Measurements from ENCODE around the gene ANKMY1. TPM values are rescaled to one million over a fixed set of nuclear protein-coding genes. Genes with fewer than 3 reads are reported as not detected.

Gene ANKMY1
- total and polyA plus RNA-seq, 2 of the 8 experiments (the other 6 are each of a cell fraction or from before 2014, with no cell fraction given) = 4.5 to 4.8 TPM

DNA sequence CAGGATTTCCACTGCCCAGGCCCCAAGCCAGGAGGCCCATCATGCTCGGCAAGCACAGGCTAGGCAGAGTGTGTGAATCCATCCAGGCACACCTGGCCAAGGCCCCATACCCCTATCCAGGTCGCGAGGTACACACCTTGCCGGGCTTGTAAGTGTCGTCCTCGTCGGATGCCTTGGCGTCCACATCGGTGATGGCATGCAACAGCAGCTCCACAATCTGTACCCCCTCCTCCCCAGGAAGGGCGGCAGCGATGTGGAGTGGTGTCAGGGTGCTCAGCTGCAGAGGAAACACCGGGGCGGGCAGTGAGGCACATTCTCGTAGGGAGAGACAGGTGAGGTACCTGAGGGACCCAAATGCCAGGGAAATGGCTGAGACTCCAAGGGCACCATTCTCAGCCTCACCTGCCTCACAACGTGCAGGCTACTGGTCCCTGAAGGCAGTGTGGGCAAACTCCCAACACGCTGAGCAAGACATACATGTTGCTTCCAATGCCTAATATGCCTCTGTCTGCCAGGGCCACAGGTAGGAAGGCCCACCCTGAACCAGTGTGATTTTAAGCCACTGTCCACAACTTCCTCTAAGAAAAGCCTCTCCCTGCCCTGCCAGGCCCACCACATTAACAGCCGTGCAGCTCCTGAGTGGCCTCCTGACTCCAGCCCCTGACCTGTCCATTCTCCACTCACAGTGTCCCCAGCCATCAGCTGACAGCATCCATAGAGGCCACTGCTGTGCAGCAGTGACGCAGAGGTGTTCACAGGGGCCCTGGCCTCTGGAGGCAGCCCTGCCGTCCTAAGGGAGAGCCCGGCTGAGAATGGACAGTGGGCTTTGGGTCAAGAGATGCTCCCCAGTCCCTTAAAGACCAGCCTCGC is 44.9 kb downstream of the ANKMY1 start:
- H2AK5ac ChIP-seq (ENCODE audit: low read depth, low read length) = no peak overlapping the region
- 88% methylated on average over 21 of the region's 21 CpGs; no CpG with 5 or more reads in 1 of the 2 experiments for WGBS, 2 experiments (ENCODE audit: extremely low coverage in 1 of 2, insufficient coverage in 1 of 2, insufficient read length in 1 of 2, insufficient replicate concordance in 2 of 2, low coverage in 1 of 2, low lambda C conversion rate in 2 of 2, missing lambda C conversion rate in 1 of 2)
- H2BK120ac ChIP-seq (replicated peaks; ENCODE audit: low read depth, low read length) = no peak overlapping the region
- no peak for FAIRE-seq
- no peaks in the 10 kb centered on the region for H3K36me3 ChIP-seq (ENCODE audit: control insufficient read depth in 2 of 4, insufficient read depth in 4 of 4, low read length in 3 of 4)
- no peak overlapping the region for H3K9ac ChIP-seq (replicated peaks in 1 of 4; ENCODE audit: extremely low read depth in 1 of 4, low read depth in 3 of 4, low read length in 3 of 4)
- no peaks in the 10 kb centered on the region for H3K4me1 ChIP-seq (replicated peaks in 1 of 4; ENCODE audit: control insufficient read depth in 3 of 4, insufficient read depth in 4 of 4, low read length in 3 of 4)
- no peak overlapping the region for H2BK12ac ChIP-seq (ENCODE audit: low read depth, low read length)
- no peak overlapping the region for H2BK5ac ChIP-seq (ENCODE audit: low read depth, low read length)
- no peaks in the 10 kb centered on the region; a peak in 2 of 7 replicates for H3K27me3 ChIP-seq (replicated peaks in 1 of 4; ENCODE audit: control insufficient read depth in 3 of 4, extremely low read depth in 1 of 4, insufficient read depth in 3 of 4, low read length in 3 of 4)
- H3K27ac ChIP-seq (ENCODE audit: low read depth, low read length) = no peak overlapping the region
- no peak overlapping the region for H4K8ac ChIP-seq (ENCODE audit: extremely low read depth, insufficient read depth, low read length)
- no peaks in the 10 kb centered on the region for H3K79me2 ChIP-seq (ENCODE audit: control insufficient read depth in 1 of 2, insufficient read depth in 2 of 2, low read length in 2 of 2)
- no peak overlapping the region for H2BK20ac ChIP-seq (ENCODE audit: low read length)
- POLR2A ChIA-PET (ENCODE audit: partially characterized antibody) = no interaction called here
- no peak overlapping the region for H4K5ac ChIP-seq (ENCODE audit: insufficient read length, low read depth, low read length)
- no peak overlapping the region for H2AFZ ChIP-seq (ENCODE audit: low read length)
- no peaks in the 10 kb centered on the region for H3K9me3 ChIP-seq (ENCODE audit: insufficient read depth in 2 of 2, low read depth in 1 of 2, low read length in 1 of 2)
- no peak overlapping the region for H3K4me2 ChIP-seq (ENCODE audit: insufficient read depth in 1 of 2, low read depth in 2 of 2, low read length in 2 of 2)
- DNase-seq (ENCODE audit: low read depth in 1 of 2, low spot score in 2 of 2) = no peak
- H3K23me2 ChIP-seq (ENCODE audit: low read depth, low read length) = peaks cover 6% of the 10 kb centered on the region; the same call in 1 of the 2 replicates
- no peak overlapping the region for H3K4ac ChIP-seq (replicated peaks; ENCODE audit: insufficient read length, low read depth, low read length)
- peaks cover 0 to 3% of the 10 kb centered on the region in 2 experiments for H4K20me1 ChIP-seq (replicated peaks in 1 of 2; ENCODE audit: control insufficient read depth in 1 of 2, insufficient read depth in 2 of 2, low read length in 2 of 2)
- H3K56ac ChIP-seq (replicated peaks; ENCODE audit: insufficient read length, low read depth, low read length) = no peak overlapping the region
- no peak overlapping the region for H3K4me3 ChIP-seq (ENCODE audit: extremely low read depth in 1 of 4, insufficient read depth in 2 of 4, low read depth in 3 of 4, low read length in 4 of 4)
- CTCF ChIA-PET (ENCODE audit: partially characterized antibody) = interaction anchor here (1.2 to 2.8 kb wide), 4 partner anchors 9 to 16 kb away, joined by 3 to 17 read pairs (median 10); no protein-coding TSS in a partner anchor
- H3K18ac ChIP-seq (ENCODE audit: extremely low read depth, low read length) = no peak overlapping the region
- H4K91ac ChIP-seq (replicated peaks; ENCODE audit: insufficient read length, low read length) = no peak overlapping the region
- no peaks in the 10 kb centered on the region for H3K79me1 ChIP-seq (ENCODE audit: low read depth, low read length)
- H3K14ac ChIP-seq (ENCODE audit: insufficient read length) = no peak overlapping the region
- H2BK15ac ChIP-seq (ENCODE audit: low read length) = no peak overlapping the region
- no peak overlapping the region for H3K23ac ChIP-seq (ENCODE audit: insufficient read length)
- TF ChIP-seq BACH1 (IDR thresholded peaks at IDR 0.05; ENCODE audit: low read length) (no peak), CBX5 (IDR thresholded peaks at IDR 0.05; ENCODE audit: low read depth, low read length) (no peak), SUZ12 (IDR thresholded peaks at IDR 0.05; ENCODE audit: low read length) (no peak), SIN3A (conservative IDR thresholded peaks at IDR 0.05 in 1 of 2, IDR thresholded peaks at IDR 0.05 in 1 of 2; ENCODE audit: low read depth in 1 of 2, low read length in 2 of 2) (no peak), SP4 (IDR thresholded peaks at IDR 0.05; ENCODE audit: low read length) (no peak), ZNF274 (IDR thresholded peaks at IDR 0.05; ENCODE audit: borderline replicate concordance, extremely low read depth, low read length) (no peak), ASH2L (IDR thresholded peaks at IDR 0.05; ENCODE audit: low read length) (no peak)
- TF ChIP-seq, protein P1, sequence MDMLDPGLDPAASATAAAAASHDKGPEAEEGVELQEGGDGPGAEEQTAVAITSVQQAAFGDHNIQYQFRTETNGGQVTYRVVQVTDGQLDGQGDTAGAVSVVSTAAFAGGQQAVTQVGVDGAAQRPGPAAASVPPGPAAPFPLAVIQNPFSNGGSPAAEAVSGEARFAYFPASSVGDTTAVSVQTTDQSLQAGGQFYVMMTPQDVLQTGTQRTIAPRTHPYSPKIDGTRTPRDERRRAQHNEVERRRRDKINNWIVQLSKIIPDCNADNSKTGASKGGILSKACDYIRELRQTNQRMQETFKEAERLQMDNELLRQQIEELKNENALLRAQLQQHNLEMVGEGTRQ (IDR thresholded peaks at IDR 0.05; ENCODE audit: low read length) = no peak
